CD8-positive, alpha-beta memory T cell (primary cell): ENCODE measurements around the gene DTNB. TPM values are rescaled to one million over a fixed set of nuclear protein-coding genes. Genes with fewer than 3 reads are reported as not detected.
A peak's percentile ranks its signal among the peaks of the same experiment; 100 is the strongest.
"Not testable (repeated sequence)": the region's sequence is repeated elsewhere in the genome, so short reads cannot be mapped to it uniquely, and the experiment has no call there.

Experiments
- CTCF ChIA-PET: fragments of 350-600 bp; sonication (Branson Sonifier 250); formaldehyde crosslinking; loops from one replicate; lab custom pipeline; 2021; ENCODE audit warnings: antibody characterized with exemption; lab: Charles Lee
- POLR2A ChIA-PET: fragments of 350-600 bp; sonication (Branson Sonifier 250); formaldehyde crosslinking; loops from one replicate; lab custom pipeline; 2021; ENCODE audit warnings: antibody characterized with exemption; lab: Charles Lee
- DNase-seq, 5 donors: peaks; one replicate each; pipeline versions ENCODE4 v3.0.0 to v3.0.0-alpha.2; 2020 to 2022; ENCODE audit warnings: mixed read lengths in 1 of 5
- H3K27ac ChIP-seq: one replicate; pipeline ENCODE4 v1.7.0; 2013; ENCODE audit warnings: low read depth, mild to moderate bottlenecking, low read length, moderate library complexity
- H3K27me3 ChIP-seq: 2 replicates; pipeline ENCODE4 v1.7.0; 2013; ENCODE audit warnings: low read length, mild to moderate bottlenecking; ENCODE audit not compliant: insufficient read depth, poor library complexity, severe bottlenecking
- H3K36me3 ChIP-seq: 2 replicates; pipeline ENCODE4 v1.7.0; 2013; ENCODE audit warnings: mild to moderate bottlenecking, low read length, moderate library complexity; ENCODE audit not compliant: insufficient read depth
- H3K4me1 ChIP-seq: 2 replicates; pipeline ENCODE4 v1.7.0; 2013; ENCODE audit warnings: mild to moderate bottlenecking, low read length, moderate library complexity; ENCODE audit not compliant: insufficient read depth
- H3K4me3 ChIP-seq: 2 replicates; pipeline ENCODE4 v1.7.0; 2013; ENCODE audit warnings: mild to moderate bottlenecking, low read length
- H3K9me3 ChIP-seq: 2 replicates; pipeline ENCODE4 v1.7.0; 2013; ENCODE audit warnings: mild to moderate bottlenecking, low read length
- H3K27ac Mint-ChIP-seq, 8 donors: one replicate each; pipeline ENCODE4 v1.8.0; 2020 to 2021; ENCODE audit warnings: mixed read lengths in 8 of 8, mild to moderate bottlenecking in 6 of 8, inconsistent platforms in 3 of 8, moderate library complexity in 3 of 8
- H3K27me3 Mint-ChIP-seq, 2 donors: one replicate each; pipeline ENCODE4 v1.8.0; 2020 to 2021; ENCODE audit warnings: mixed read lengths in 2 of 2, mild to moderate bottlenecking in 1 of 2, moderate library complexity in 1 of 2
- H3K36me3 Mint-ChIP-seq, 3 donors: one replicate each; pipeline ENCODE4 v1.8.0; 2020 to 2021; ENCODE audit warnings: mixed read lengths in 3 of 3, inconsistent platforms in 1 of 3, mild to moderate bottlenecking in 1 of 3
- H3K4me1 Mint-ChIP-seq, 3 donors: one replicate each; pipeline ENCODE4 v1.8.0; 2020 to 2021; ENCODE audit warnings: mixed read lengths in 3 of 3, inconsistent platforms in 1 of 3, mild to moderate bottlenecking in 1 of 3
- H3K4me3 Mint-ChIP-seq, 7 donors: one replicate each; pipeline ENCODE4 v1.8.0; 2020 to 2021; ENCODE audit warnings: mixed read lengths in 7 of 7, mild to moderate bottlenecking in 6 of 7, moderate library complexity in 4 of 7, inconsistent platforms in 2 of 7
- H3K9me3 Mint-ChIP-seq, 5 donors: one replicate each; pipeline ENCODE4 v1.8.0; 2020 to 2022; ENCODE audit warnings: mixed read lengths in 5 of 5, mild to moderate bottlenecking in 3 of 5, moderate library complexity in 2 of 5, inconsistent platforms in 1 of 5
- polyA plus RNA-seq: library from polyadenylated mRNA; unstranded; fragments of 300-500 nt; fragmentation: Illumina TruSeq; gene quantifications from one replicate; pipeline ENCODE4 v1.2.3, GENCODE V29; 2021
- total RNA-seq, 2 experiments: library from RNA; stranded (reverse); gene quantifications; one replicate each; pipeline ENCODE4 v1.2.3, GENCODE V29; 2021

The DTNB gene
- total and polyA plus RNA-seq, 3 experiments from 2014 or later: 15.2 to 19.4 (median 16.8) TPM

GRCh38 chr2:25403120-25403760 is 270.1 kb downstream of the DTNB start:
- H3K27ac ChIP-seq, H3K9me3 ChIP-seq, H3K9me3 Mint-ChIP-seq, H3K4me1 ChIP-seq, H3K36me3 ChIP-seq, H3K4me3 ChIP-seq, H3K27me3 Mint-ChIP-seq, H3K27me3 ChIP-seq, DNase-seq, POLR2A ChIA-PET: not testable (repeated sequence)
- CTCF ChIA-PET: interaction anchor here (1.7 kb wide), 1 partner anchor 41 kb away, joined by 5 read pairs; no protein-coding TSS in a partner anchor
- Mint-ChIP-seq H3K4me1 (peaks cover 16 to 20% (median 18%) of the 10 kb centered on the region in 3 donors), H3K27ac (peak overlapping the region in 4 of 8 donors; percentile 40 to 52 (median 46)), H3K4me3 (peak overlapping the region in 5 of 7 donors; percentile 13 to 55 (median 36)), H3K36me3 (peaks cover 0 to 13% (median 6%) of the 10 kb centered on the region in 3 donors)

DNA sequence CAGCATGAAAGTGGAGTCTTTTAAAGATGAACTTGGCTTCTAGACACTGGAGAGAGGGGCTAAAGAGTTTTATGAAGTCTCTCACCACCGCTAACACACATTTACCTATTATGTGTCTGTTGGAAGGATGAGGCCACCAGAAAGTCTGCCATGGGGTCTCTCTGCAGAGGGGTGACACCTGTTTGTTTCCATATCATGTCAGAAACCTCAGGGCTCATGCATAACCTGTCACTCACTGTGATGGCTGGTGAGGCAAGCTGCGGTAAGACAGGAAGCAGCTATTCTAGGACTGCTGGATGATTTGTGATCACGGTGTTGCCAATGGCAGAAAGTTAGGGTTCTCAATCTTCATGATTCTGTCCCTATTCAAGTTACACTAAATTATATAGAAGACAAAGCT is 270.9 kb downstream of the DTNB start:
- Mint-ChIP-seq H3K4me3 (peak overlapping the region in 2 of 7 donors; percentile 29 to 65), H3K4me1 (peaks cover 16 to 20% (median 18%) of the 10 kb centered on the region in 3 donors), H3K36me3 (peaks cover 0 to 12% (median 9%) of the 10 kb centered on the region in 3 donors), H3K9me3 (no peaks in the 10 kb centered on the region), H3K27ac (peak overlapping the region in 2 of 8 donors; percentile 0 to 40), H3K27me3 (no peaks in the 10 kb centered on the region)
- Histone ChIP-seq H3K27ac (no peak overlapping the region), H3K4me3 (no peak overlapping the region), H3K36me3 (no peaks in the 10 kb centered on the region), H3K4me1 (no peaks in the 10 kb centered on the region), H3K9me3 (no peaks in the 10 kb centered on the region), H3K27me3 (no peaks in the 10 kb centered on the region)
- POLR2A ChIA-PET: no interaction called here
- CTCF ChIA-PET: no interaction called here
- peak in 1 of 5 donors; percentile 7 for DNase-seq

DNA sequence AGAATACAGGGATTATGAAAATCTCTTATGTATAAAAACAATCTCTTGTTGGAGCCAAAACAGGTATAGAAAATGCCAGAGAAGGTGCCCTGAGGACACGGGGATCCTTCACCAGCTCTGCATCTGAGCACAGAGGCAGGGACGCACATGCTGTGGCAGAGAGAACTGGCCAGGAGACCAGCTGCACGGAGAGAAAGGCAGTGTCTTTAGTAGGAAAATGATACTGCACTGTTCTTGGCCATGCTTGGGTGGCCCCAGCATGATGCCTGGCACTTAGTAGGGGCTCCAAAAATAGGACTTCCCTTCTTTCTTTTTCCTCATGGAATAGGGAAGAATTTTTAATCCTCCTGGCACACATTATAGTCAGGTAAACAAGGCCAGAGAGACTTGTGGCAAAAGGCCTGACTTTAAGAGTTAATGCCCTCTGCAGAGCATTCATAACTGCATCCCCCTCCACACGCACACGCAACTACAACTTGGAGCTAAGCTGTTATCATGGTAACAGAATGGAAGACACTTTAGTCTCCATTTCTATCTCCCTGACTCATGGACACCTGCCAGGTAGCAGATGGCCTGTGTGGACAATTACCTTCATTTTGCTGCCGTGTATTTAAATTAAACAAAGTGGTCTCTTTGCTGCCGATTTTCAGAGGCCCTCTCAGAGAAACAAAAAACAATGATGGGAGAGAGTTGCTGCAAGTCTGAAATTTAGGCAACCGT is 271.9 kb downstream of the DTNB start:
- no peaks in the 10 kb centered on the region for H3K4me1 ChIP-seq
- no peak overlapping the region for H3K4me3 Mint-ChIP-seq
- no peak for DNase-seq
- H3K9me3 ChIP-seq: no peaks in the 10 kb centered on the region
- no peaks in the 10 kb centered on the region for H3K36me3 ChIP-seq
- no peaks in the 10 kb centered on the region for H3K27me3 Mint-ChIP-seq
- peak overlapping the region in 2 of 8 donors; percentile 42 to 47 for H3K27ac Mint-ChIP-seq
- POLR2A ChIA-PET: no interaction called here
- H3K9me3 Mint-ChIP-seq: no peaks in the 10 kb centered on the region
- no peaks in the 10 kb centered on the region for H3K27me3 ChIP-seq
- CTCF ChIA-PET: no interaction called here
- peaks cover 16 to 20% (median 18%) of the 10 kb centered on the region in 3 donors for H3K4me1 Mint-ChIP-seq
- H3K27ac ChIP-seq: no peak overlapping the region
- H3K36me3 Mint-ChIP-seq: peaks cover 0 to 7% (median 5%) of the 10 kb centered on the region in 3 donors
- H3K4me3 ChIP-seq: no peak overlapping the region

DNA sequence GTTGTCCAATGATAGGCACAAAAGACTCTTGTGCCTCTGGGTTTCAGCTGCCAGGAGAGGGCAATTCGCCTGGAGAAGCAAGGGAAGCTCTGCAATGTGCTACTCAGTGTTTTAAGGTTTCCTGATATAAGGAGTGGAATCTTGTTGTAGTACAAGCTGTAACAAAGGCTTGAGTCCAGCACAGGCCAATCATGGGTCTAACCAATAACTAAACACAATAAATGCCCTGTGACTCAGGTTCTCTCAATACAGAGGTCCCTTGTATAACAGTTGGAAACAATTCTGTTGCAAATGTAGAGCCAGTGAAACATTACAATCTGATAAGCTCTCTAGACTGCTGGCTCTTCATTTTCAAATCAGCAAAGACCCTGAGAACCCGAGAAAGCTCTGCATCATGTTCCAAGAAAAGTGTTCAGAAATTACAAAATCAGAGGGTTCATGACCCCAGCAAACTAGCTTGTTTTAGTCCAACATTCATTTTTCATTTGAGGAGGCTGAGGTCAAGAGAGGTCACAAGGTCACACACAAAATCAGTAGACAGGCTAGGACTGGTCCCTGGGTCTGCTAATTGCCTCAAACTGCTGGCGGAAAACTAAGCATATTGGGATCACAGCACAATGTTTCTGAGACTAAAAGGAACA is 272.7 kb downstream of the DTNB start:
- Mint-ChIP-seq H3K27ac (peak overlapping the region in 2 of 8 donors; percentile 42 to 47), H3K36me3 (peaks cover 0 to 9% (median 2%) of the 10 kb centered on the region in 3 donors), H3K4me1 (peaks cover 16 to 20% (median 18%) of the 10 kb centered on the region in 3 donors), H3K9me3 (no peaks in the 10 kb centered on the region), H3K27me3 (no peaks in the 10 kb centered on the region), H3K4me3 (no peak overlapping the region)
- Histone ChIP-seq H3K36me3 (no peaks in the 10 kb centered on the region), H3K9me3 (no peaks in the 10 kb centered on the region), H3K4me3 (no peak overlapping the region), H3K4me1 (no peaks in the 10 kb centered on the region), H3K27me3 (no peaks in the 10 kb centered on the region), H3K27ac (no peak overlapping the region)
- DNase-seq: no peak
- ChIA-PET POLR2A (no interaction called here), CTCF (no interaction called here)

DNA sequence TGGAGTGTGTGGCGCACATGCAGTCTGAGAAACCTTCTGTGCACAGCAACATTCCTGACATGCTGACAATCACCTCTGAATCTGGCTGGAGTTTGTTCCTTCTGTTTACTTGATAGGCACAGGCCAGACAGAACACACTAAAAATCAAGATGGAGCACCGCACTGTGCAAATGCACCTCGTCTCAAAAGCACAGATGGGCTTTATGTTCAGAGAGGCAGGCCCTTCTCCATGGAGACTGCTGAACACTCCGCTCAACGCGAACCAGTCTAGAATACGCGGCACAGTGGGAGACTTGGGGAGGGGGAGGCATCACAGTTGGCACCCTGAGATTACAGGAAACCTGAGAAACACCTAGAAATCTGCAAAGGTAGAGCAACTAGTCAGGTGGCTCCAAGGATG is 273.2 kb downstream of the DTNB start:
- H3K27ac Mint-ChIP-seq: no peak overlapping the region
- peaks cover 0 to 9% (median 0%) of the 10 kb centered on the region in 3 donors for H3K36me3 Mint-ChIP-seq
- H3K4me1 Mint-ChIP-seq: peaks cover 16 to 20% (median 18%) of the 10 kb centered on the region in 3 donors
- ChIA-PET POLR2A (no interaction called here), CTCF (no interaction called here)
- Histone ChIP-seq H3K27ac (no peak overlapping the region), H3K36me3 (no peaks in the 10 kb centered on the region), H3K4me3 (no peak overlapping the region), H3K27me3 (no peaks in the 10 kb centered on the region), H3K4me1 (no peaks in the 10 kb centered on the region), H3K9me3 (no peaks in the 10 kb centered on the region)
- no peak for DNase-seq
- H3K9me3 Mint-ChIP-seq: no peaks in the 10 kb centered on the region
- H3K4me3 Mint-ChIP-seq: no peak overlapping the region
- H3K27me3 Mint-ChIP-seq: no peaks in the 10 kb centered on the region

GRCh38 chr2:25398534-25398933 is 274.8 kb downstream of the DTNB start:
- no peaks in the 10 kb centered on the region for H3K27me3 Mint-ChIP-seq
- Histone ChIP-seq H3K4me1 (no peaks in the 10 kb centered on the region), H3K4me3 (no peak overlapping the region), H3K27me3 (no peaks in the 10 kb centered on the region), H3K9me3 (no peaks in the 10 kb centered on the region), H3K27ac (no peak overlapping the region), H3K36me3 (no peaks in the 10 kb centered on the region)
- H3K4me3 Mint-ChIP-seq: no peak overlapping the region
- no peaks in the 10 kb centered on the region for H3K9me3 Mint-ChIP-seq
- peaks cover 10 to 16% (median 13%) of the 10 kb centered on the region in 3 donors for H3K4me1 Mint-ChIP-seq
- POLR2A ChIA-PET: interaction anchor here (0.6 kb wide), 1 partner anchor 125 kb away, joined by 3 read pairs; no protein-coding TSS in a partner anchor
- H3K27ac Mint-ChIP-seq: no peak overlapping the region
- DNase-seq: no peak
- H3K36me3 Mint-ChIP-seq: peaks cover 0 to 9% (median 2%) of the 10 kb centered on the region in 3 donors
- CTCF ChIA-PET: no interaction called here

DNA sequence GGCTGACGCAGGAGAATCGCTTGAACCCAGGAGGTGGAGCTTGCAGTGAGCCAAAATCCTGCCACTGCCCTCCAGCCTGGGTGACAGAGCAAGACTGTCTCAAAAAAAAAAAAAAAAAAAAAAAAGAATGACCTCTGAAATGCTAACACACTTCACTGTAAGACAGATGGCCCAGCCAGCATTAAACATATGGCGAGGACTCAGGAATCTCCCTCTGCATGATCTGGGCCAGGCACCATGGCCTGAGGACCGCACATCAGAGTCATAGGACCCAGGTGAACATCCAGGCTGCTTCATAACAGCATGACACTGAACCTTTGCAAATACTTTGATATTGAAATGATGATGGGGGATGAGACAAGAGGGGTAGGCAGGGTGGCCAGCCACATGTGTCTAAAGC is 275.6 kb downstream of the DTNB start:
- H3K36me3 Mint-ChIP-seq: peaks cover 0 to 9% (median 4%) of the 10 kb centered on the region in 3 donors
- Histone ChIP-seq H3K4me3 (no peak overlapping the region), H3K27ac (no peak overlapping the region), H3K36me3 (no peaks in the 10 kb centered on the region), H3K9me3 (no peaks in the 10 kb centered on the region), H3K27me3 (no peaks in the 10 kb centered on the region), H3K4me1 (no peaks in the 10 kb centered on the region)
- CTCF ChIA-PET: interaction anchor here (1.0 kb wide), 1 partner anchor 9 kb away, joined by 4 read pairs; no protein-coding TSS in a partner anchor
- H3K4me1 Mint-ChIP-seq: peaks cover 4 to 9% (median 7%) of the 10 kb centered on the region in 3 donors
- POLR2A ChIA-PET: no interaction called here
- DNase-seq: no peak
- no peak overlapping the region for H3K4me3 Mint-ChIP-seq
- H3K9me3 Mint-ChIP-seq: no peaks in the 10 kb centered on the region
- peak overlapping the region in 1 of 8 donors; percentile 32 for H3K27ac Mint-ChIP-seq
- no peaks in the 10 kb centered on the region for H3K27me3 Mint-ChIP-seq
